ENCODE data around the gene SCEL. TPM values are rescaled to one million over a fixed set of nuclear protein-coding genes. Genes with fewer than 3 reads are reported as not detected.

Gene SCEL
- total RNA-seq, 1 donor from 2014 or later: 91.3 TPM

- Histone ChIP-seq H3K27me3 (no peaks in the 10 kb centered on the region), H3K27ac (no peak overlapping the region), H3K9me3 (no peaks in the 10 kb centered on the region), H3K4me3 (no peak overlapping the region), H3K4me1 (no peaks in the 10 kb centered on the region), H3K36me3 (no peaks in the 10 kb centered on the region)
- intact Hi-C loops (cut with DNase I): no loop called here
- no peak for DNase-seq (ENCODE audit: extremely low spot score in 2 of 2)
- no peak for TF ChIP-seq CTCF (IDR thresholded peaks at IDR 0.05)
- no peak for TF ChIP-seq POLR2AphosphoS5 (IDR thresholded peaks at IDR 0.05; ENCODE audit: insufficient read depth in 1 of 2, low read depth in 1 of 2)
- TF ChIP-seq POLR2A (IDR thresholded peaks at IDR 0.05): no peak
Observed at GRCh38 chr13:77571956-77572355, 36.5 kb downstream of the SCEL start.

GRCh38 chr13:77574096-77574495 is 38.6 kb downstream of the SCEL start:
- intact Hi-C loops (cut with DNase I): no loop called here
- H3K9me3 ChIP-seq: no peaks in the 10 kb centered on the region
- no peaks in the 10 kb centered on the region for H3K27me3 ChIP-seq
- TF ChIP-seq CTCF (IDR thresholded peaks at IDR 0.05) (no peak), POLR2A (IDR thresholded peaks at IDR 0.05) (no peak), POLR2AphosphoS5 (IDR thresholded peaks at IDR 0.05; ENCODE audit: insufficient read depth in 1 of 2, low read depth in 1 of 2) (no peak)
- no peak for DNase-seq (ENCODE audit: extremely low spot score in 2 of 2)
- H3K4me1 ChIP-seq: no peaks in the 10 kb centered on the region
- H3K27ac ChIP-seq: no peak overlapping the region
- no peak overlapping the region for H3K4me3 ChIP-seq
- no peaks in the 10 kb centered on the region for H3K36me3 ChIP-seq

- no peak for DNase-seq (ENCODE audit: extremely low spot score in 2 of 2)
- Histone ChIP-seq H3K27me3 (no peaks in the 10 kb centered on the region), H3K9me3 (no peaks in the 10 kb centered on the region), H3K27ac (no peak overlapping the region), H3K4me1 (no peaks in the 10 kb centered on the region), H3K36me3 (no peaks in the 10 kb centered on the region), H3K4me3 (no peak overlapping the region)
- intact Hi-C loops (cut with DNase I): no loop called here
- TF ChIP-seq POLR2A (IDR thresholded peaks at IDR 0.05) (no peak), CTCF (IDR thresholded peaks at IDR 0.05) (no peak), POLR2AphosphoS5 (IDR thresholded peaks at IDR 0.05; ENCODE audit: insufficient read depth in 1 of 2, low read depth in 1 of 2) (no peak)
Observed at GRCh38 chr13:77579959-77580358, 44.5 kb downstream of the SCEL start.

GRCh38 chr13:77580748-77581147 is 45.2 kb downstream of the SCEL start:
- intact Hi-C loops (cut with DNase I): no loop called here
- Histone ChIP-seq H3K27ac (no peak overlapping the region), H3K9me3 (no peaks in the 10 kb centered on the region), H3K36me3 (no peaks in the 10 kb centered on the region), H3K4me1 (no peaks in the 10 kb centered on the region), H3K4me3 (no peak overlapping the region), H3K27me3 (no peaks in the 10 kb centered on the region)
- TF ChIP-seq POLR2AphosphoS5 (IDR thresholded peaks at IDR 0.05; ENCODE audit: insufficient read depth in 1 of 2, low read depth in 1 of 2) (no peak), CTCF (IDR thresholded peaks at IDR 0.05) (no peak), POLR2A (IDR thresholded peaks at IDR 0.05) (no peak)
- DNase-seq (ENCODE audit: extremely low spot score in 2 of 2): no peak

GRCh38 chr13:77583581-77583980 is 48.1 kb downstream of the SCEL start:
- DNase-seq (ENCODE audit: extremely low spot score in 2 of 2): no peak
- Histone ChIP-seq H3K36me3 (no peaks in the 10 kb centered on the region), H3K27ac (no peak overlapping the region), H3K4me3 (no peak overlapping the region), H3K4me1 (no peaks in the 10 kb centered on the region), H3K27me3 (no peaks in the 10 kb centered on the region), H3K9me3 (no peaks in the 10 kb centered on the region)
- intact Hi-C loops (cut with DNase I): no loop called here
- TF ChIP-seq POLR2AphosphoS5 (IDR thresholded peaks at IDR 0.05; ENCODE audit: insufficient read depth in 1 of 2, low read depth in 1 of 2) (no peak), POLR2A (IDR thresholded peaks at IDR 0.05) (no peak), CTCF (IDR thresholded peaks at IDR 0.05) (no peak)
